NT2/D1 (cell line): ENCODE results near the gene SLC2A3.
A peak's percentile ranks its signal among the peaks of the same experiment; 100 is the strongest.

Experiments used
- YY1 ChIP-seq: IDR thresholded peaks from 2 replicates; pipeline ENCODE4 v1.6.1; 2011; ENCODE audit not compliant: insufficient read length, insufficient read depth
- ZNF274 ChIP-seq: IDR thresholded peaks from 2 replicates; pipeline ENCODE4 v1.6.1; 2011; ENCODE audit warnings: mild to moderate bottlenecking, low read depth, low read length

DNA sequence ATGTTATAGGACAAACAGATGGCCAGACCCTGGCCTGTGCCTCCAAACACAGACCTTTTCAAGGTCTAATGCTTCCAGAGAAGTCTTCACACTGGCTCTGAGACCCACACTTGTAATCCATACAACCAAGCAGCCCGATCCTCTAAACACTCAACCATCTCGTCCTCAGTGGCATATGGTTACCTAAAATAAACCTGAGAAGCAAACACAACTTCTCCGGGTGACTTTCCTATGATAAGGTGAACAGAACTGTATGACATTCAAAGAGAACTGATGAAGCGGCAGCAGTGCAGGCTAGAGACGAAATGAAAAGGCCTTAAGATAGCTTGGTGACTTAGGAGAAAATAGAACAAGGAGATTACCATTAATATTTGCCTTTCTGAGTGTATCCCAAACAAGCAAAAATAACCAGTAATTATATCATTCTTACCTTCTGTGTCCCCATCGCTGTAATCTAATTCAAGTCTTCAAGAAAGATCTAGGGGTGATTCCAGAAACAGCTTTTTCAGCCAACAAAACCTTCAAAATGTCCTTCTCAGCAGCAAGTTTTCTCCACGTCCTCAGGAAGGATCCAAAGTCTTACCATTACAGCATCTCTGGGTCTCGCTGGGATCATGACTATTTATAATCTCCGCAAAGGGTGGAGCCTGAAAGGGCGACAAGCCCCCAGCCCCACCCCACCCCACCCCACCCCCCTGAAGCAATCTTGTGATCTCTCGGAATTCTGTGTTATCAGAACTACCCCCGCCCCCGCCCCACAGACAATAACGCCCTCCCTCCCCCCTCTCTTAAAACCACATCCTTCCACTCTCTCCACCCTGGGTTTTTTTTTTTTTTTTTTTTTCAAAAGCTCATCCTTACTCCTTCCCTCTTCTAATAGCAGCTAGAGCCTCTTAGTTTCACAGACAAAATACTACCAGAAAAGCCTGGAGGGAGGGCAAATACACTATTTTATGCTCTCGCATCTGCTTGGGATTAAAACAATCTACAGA is at the start of gene SLC2A3:
- TF ChIP-seq ZNF274 (no peak), YY1 (peak; percentile 37)
